Hippocampal formation (tissue), 2 donors: ENCODE data around the gene HAPLN2.
"Not testable (repeated sequence)": the region's sequence is repeated elsewhere in the genome, so short reads cannot be mapped to it uniquely, and the experiment has no call there.

Experiments
- DNase-seq, 2 donors: peaks; one replicate each; lab custom pipeline; 2025; lab: John Stamatoyannopoulos, UW

HAPLN2 gene

DNA sequence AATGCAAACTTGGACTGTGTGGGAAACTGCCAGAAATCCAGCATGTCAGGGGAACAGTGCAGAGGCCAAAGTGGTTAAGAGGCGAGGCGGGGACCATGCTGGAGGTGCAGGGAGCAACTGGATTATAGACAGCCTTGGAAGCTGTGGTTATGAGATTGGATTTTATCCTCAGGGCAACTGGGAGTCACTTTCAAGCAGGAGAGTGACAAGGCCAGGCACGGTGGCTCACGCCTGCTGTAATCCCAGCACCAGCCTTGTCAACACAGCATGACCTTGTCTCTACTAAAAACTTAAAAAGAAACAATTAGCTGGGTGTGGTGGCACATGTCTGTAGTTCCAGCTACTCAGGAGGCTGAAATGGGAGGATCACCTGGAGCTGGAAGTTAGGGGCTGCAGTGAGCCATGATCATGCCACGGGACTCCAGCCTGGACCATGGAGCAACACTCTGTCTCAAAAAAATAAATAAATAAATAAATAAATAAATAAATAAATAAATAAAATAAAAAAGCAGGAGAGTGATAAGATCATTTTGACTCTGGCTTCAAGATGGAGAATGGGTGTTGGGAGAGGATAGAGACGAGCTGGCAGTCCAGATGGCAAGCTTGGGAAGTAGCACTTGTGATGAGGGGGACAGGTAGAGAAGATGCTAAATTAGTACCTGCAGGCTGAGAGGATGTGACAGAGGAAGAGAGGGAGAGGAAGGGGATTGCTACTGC is 3.5 kb downstream of the HAPLN2 start:
- DNase-seq: no peak

DNA sequence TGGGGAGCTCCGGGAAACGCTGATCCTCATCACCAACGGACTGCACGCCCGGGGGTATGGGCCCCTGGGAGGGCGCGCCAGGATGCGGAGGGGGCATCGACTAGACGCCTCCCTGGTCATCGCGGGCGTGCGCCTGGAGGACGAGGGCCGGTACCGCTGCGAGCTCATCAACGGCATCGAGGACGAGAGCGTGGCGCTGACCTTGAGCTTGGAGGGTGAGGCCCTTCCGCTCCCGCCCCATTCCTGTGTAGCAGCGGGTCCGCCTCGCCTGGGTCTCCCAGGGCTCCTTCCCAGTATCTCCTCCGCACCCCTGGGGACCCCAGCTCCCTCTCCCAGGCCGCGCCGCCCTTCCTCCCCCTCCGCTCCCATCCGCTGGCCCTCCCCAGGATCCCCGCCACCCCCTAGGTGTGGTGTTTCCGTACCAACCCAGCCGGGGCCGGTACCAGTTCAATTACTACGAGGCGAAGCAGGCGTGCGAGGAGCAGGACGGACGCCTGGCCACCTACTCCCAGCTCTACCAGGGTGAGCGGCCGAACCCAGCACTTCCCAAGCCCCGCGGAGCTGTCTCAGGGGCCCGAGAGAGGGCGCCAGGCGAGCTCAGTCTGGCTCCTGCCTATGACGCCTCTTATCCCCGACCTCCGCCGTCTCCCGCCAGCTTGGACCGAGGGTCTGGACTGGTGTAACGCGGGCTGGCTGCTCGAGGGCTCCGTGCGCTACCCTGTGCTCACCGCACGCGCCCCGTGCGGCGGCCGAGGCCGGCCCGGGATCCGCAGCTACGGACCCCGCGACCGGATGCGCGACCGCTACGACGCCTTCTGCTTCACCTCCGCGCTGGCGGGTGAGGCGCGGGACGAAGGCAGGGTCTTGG is 5.0 kb downstream of the HAPLN2 start:
- DNase-seq: no peak

DNA sequence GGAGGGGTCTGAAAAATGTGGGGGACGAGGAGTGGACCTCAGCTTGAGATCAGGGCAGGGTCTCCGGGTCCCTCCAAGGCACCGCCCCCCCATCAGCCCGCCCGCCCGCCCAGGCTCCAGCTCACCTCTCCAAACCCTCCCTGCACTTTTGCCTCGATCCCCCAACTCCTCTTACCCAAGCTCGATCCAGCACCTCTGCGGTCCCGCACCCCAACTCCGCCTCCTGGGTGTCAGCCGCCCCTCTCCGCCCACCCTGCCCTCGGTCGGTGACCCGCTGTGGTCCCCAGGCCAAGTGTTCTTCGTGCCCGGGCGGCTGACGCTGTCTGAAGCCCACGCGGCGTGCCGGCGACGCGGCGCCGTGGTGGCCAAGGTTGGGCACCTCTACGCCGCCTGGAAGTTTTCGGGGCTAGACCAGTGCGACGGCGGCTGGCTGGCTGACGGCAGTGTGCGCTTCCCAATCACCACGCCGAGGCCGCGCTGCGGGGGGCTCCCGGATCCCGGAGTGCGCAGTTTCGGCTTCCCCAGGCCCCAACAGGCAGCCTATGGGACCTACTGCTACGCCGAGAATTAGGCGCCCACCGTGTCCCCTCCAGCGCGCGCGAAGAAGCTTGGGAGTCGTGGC is 5.7 kb downstream of the HAPLN2 start:
- DNase-seq: no peak

DNA sequence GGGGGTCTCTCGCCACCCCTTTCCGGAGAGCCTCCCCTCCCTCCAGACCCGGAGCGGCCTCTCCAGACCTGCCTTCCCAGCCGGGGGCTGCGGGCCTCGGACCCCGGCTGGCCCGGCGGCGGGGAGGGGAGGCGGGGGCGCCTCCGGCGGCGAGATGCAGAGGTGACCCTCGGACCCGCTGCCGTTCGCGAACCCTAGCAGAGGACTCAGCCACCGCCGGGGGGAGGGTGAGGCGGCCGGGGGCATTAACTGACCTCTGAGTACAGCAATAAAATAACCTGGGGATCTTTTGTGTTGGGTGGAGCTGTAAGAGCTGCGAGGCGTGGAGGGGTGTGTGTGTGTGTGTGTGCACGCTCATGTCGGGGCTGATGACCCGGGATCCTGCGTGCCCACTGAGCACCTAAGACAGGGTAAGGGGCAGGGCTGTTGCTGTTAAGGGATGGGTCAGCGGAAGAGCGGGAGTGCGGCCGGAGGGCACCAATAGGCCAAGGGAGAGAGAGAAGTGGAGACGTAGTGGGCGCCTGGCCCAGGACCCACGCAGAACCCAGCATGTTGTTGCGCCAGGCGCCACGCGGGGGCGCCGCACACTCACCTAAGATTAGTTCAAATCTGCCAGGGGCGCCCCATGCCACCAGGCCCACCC is 6.3 kb downstream of the HAPLN2 start:
- DNase-seq: peak; percentile 24 to 51

DNA sequence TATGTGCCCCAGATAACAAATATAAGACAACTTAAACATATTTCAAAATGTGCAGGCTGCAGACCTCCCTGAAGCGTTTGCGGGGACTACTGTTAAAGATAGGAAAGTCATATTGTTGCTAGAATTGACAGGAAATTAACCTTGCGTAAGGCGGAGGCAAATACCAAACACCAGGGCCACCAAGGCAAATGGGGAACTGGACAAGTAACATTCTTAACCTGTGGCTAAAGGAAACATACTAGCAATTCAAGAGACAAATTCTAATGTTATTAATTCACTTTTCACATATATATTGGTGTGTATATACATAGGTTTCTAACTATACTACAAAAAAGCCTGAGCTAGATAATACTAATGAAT is 6.8 kb downstream of the HAPLN2 start:
- DNase-seq: no peak

DNA sequence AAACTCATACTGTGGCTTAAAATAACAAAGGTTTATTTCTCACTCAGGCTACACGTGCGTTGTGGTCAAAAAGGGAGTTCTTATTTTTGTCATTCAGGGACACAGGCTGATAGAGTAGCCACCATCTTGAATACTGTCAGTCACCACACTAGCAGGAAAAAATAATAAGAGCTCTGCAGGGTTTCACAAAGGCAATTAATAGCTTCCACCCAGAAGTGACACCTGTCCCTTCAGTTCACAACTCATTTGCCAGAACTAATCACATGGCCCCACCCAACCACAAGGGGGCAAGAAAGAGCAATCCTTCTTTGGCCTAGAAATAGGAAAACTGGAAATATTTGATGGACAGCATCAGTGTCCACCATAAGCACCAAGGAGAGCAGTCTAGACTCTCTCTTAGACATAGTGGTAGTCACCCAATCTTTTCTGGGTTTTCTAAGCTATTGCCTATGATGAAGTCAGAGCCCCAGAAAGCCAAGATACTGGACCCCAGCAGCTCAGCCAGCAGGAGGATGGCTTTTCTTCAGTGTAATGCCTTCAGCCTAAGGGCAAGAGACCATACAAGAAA is 8.2 kb downstream of the HAPLN2 start:
- peak in 1 of 2 donors; percentile 18 for DNase-seq

DNA sequence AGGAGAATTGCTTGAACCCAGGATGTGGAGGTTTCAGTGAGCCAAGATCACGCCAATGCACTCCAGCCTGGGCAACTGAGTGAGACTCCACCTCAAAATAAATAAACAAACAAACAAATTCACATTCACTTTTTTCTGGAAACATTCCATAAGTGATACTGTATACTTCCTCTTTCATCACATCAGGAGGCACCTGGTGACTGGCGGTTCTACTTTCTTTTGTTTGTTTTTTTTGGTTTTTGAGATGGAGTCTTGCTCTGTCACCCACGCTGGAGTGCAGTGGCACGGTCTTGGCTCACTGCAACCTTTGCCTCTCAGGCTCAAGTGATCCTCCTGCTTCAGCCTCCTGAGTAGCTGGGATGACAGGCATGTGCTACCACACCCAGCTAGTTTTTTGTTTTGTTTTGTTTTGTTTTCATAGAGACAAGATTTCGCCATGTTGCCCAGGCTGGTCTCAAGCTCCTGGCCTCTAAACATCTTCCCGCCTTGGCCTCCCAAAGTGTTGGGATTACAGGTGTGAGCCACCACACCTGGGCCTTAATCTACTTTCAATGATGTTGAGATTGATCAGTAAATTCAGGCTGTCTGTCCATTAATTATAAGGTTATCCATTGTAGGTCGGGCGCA is 10.7 kb downstream of the HAPLN2 start:
- no peak for DNase-seq

DNA sequence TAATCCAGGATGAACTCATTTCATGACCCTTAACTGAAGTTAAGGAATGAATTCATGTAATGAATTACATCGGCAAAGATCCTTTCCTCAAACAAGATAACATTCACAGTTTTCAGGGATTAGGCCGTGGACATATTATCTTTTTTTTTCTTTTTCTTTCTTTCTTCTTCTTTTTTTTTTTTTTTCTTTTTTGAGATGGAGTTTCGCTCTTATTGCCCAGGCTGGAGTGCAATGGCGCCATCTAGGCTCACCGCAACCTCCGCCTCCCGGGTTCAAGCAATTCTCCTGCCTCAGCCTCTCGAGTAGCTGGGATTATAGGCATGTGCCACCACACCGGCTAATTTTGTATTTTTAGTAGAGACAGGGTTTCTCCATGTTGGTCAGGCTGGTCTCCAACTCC is 11.9 kb downstream of the HAPLN2 start:
- not testable (repeated sequence) for DNase-seq

DNA sequence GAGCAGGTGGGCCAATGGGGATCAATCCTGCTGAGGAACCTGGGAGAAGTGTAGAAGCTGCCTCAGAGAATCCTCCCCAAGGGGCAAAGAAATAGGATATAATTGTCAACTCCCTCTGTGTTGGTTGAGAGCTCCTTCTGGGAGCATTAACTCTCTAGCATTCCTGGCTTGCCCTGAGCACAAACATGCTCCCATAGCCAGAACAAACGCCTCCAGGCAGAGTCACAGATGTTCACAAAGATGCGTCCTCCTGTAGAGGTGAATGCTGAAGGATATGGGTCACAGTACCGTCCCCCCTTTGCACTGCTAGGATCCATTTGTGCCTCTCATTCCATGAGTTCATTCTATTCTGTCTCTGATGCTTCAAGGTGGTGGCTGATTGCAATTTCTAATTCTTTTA is 13.1 kb downstream of the HAPLN2 start:
- no peak for DNase-seq

DNA sequence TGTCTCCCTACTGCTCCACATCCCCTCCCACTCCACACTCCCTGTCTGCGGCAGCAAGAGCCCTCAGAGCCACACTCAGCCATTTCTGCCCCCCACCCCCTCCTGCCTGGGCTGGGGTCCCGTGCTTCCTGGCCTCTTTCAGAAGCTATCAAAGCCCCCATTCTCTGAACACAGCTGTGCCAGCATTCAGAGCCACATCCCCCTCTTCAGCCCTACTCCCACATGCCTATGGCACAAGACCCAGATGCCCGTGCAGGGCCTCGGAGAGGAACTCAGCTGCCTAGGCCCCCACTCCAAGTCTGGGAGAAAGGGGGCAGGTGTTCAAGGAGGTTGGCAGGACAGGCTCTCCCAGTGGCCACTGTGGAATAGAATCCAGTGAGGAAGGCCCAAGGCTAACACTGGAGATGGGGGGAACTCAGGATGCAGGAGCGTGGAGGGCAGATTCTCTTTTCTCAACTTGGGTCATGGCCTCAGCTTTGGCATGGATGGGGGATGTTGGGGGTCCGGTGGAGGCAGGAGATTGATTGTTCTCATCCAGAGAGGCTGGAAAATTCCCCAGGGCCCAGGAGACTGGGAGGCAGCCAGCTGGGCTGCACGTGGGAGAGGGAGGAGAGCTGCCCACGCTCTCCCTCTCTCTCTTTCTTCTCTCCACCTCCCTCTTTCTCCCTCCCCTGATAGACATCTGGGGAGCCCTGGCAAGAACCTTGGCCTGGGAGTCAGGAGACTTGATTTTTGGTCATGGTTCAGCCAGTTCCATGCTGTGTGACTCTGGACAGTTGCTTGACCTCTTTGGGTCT is 19.2 kb downstream of the HAPLN2 start:
- DNase-seq: peak; percentile 19 to 26

DNA sequence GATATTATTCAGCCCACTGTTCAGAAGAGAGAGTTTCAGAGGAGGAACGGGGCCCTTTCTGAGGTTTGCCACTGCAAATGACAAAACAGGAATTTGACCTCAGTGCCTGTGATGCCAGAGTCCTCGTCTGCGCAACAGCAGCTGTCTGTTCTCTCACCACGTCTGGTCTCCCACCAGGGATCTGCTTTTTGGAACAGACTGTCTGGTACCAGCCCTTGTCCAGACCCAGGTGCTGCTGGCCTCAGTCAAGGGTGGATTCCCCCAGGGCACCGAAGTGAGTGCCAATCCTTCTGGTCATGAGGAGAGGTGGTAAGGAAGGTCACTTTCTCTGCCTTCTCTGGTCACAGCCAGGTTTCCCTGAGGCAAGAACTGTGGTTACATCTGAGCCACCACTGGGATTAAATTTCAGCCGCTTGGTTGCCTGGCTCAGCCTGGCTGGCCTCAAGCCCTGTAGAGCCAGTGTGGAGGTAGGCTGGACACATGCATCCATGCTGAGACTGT is 20.4 kb downstream of the HAPLN2 start:
- no peak for DNase-seq

DNA sequence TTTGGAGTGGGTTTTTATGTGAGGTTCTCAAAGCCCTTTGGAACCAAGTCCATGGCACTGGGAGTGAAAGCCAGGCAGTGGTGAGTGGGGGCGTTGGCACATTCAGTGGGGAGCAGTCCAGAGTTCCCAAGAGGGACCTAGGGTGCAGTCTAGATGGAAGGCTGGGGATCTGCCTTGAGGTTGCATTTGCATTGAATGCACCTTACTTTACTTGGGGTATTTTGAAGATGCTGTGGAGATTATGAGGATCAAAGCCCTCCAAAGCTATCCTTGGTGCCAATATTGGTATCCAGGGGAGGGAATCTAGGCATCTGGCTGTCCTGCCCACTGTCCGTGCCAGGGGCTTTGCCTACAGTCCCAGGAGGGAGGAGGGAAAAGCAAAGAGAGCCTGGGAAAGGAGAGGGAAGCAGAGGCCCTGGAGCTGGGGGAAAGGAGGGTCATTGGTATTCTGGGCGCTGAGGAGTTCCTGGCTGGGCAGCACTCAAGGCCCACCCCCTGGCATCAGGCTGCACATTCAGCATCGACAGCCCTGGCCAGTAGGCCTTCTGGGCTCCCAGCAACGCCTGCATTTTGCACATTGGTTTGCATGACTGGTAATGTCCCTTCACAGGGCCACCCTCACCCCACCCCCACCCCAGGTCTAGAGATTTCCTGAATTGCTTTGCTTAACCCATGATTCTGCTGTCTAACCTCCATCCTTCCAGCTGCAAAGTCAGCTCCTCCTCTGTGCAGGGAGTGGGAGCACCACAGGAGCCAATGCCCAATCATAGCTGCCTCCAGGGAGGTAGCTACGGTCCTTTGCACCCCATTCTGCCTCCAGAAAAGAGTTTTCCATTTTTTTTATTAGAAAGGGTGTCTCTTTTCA is 21.9 kb downstream of the HAPLN2 start:
- DNase-seq: peak; percentile 52 to 69

DNA sequence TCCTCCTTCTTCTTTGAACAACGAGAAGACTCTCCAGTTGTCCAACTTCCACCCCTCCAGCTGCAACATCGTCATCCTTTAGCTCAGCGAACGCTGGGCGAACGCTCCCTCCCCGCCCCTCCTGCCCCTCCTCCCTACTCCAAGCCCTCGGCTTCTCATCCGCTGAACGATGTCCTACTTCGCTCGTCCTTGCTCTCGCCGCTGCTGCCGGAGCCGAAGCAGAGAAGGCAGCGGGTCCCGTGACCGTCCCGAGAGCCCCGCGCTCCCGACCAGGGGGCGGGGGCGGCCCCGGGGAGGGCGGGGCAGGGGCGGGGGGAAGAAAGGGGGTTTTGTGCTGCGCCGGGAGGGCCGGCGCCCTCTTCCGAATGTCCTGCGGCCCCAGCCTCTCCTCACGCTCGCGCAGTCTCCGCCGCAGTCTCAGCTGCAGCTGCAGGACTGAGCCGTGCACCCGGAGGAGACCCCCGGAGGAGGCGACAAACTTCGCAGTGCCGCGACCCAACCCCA is 22.6 kb downstream of the HAPLN2 start, which contains the start of gene BCAN:
Gene BCAN, plus strand, starts transcription at position 357 of the 504 bp plus-strand sequence. CDS start 3,938 bp downstream, outside the sequence.
- peak; percentile 63 to 65 for DNase-seq

DNA sequence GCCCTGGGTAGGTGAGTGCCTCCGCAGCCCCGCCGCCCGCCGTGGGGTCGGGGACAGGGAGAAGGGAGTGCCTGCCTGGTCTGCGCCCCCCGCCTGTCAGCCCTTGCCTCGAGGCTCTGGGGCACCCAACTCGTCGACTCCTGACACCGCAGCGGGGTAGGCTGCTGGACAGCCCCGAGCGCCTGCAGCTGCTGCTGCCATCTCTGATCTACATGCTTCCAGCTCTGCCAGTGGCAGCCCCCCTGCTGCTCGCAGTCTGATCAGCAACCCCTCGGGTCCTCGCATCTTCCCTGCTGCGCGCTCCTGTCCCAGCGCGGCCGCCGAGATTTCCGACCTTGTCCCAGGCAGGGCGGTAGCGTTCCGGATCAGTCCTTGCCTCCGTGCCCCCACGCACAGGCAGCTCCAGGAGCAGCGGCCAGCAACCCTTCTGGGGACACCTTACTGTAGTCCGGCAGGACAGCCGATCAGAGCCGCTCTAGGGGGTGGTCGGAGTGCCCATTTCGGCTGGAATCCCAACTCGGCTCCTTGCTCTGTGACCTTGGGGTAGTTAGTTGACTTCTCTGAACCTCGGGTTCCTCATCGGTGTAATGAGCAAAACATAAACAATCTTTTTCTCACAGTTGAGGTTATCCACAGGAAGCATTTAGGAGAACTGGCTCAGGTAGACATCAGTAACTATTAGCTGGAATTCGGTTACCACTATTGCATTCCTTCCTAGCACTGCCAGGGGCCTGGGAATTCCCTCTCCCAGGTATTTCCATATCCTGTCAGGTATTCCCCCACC is 23.2 kb downstream of the HAPLN2 start:
- no peak for DNase-seq

DNA sequence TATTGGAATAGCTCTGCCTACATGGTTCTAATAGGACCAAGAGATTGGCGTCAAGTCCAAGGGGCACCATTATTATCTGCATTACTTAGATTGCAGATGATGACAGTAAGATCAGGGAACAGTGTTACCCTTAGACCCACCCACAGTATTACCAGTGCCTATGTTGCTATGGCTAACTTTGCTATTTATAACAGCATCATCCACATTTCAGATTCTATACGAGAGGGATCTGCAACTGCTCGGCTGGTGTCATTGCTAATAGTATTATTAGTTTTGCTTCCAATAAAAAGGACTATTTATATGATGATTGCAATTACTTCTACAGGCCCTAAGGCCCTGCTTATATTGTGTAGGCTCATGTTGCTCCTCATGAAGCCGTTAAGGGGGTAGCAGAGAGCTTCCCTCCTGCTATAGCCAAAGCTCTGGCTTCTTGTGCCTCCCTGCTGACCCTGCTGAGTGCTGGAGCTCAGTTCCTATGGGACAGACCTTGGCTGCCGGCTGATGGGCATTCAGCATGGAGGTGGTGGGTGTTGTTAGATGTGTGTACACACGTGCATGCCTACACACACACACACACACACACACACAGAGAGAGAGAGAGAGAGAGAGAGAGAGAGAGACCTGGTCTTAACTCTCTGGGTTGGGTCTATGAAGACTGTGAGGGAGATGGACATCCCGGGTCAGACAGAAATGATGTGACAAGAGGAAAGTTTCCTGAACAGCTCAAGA is 24.0 kb downstream of the HAPLN2 start:
- DNase-seq: no peak

DNA sequence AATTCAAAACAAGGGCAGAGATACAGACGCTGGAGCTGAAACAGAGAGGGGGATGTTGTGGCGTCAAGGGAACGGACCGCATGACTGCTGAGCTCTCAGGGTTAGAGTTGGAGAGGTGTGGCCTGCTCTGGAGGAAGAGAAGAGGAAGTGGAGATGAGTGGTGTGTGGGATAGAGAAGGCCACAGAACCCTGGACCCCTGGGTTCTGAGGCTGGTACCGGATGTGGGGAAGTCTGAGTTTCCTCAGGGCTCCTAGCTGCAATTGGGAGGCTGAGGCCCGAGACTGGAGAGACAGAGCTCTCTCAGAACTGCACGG is 24.5 kb downstream of the HAPLN2 start:
- DNase-seq: no peak

DNA sequence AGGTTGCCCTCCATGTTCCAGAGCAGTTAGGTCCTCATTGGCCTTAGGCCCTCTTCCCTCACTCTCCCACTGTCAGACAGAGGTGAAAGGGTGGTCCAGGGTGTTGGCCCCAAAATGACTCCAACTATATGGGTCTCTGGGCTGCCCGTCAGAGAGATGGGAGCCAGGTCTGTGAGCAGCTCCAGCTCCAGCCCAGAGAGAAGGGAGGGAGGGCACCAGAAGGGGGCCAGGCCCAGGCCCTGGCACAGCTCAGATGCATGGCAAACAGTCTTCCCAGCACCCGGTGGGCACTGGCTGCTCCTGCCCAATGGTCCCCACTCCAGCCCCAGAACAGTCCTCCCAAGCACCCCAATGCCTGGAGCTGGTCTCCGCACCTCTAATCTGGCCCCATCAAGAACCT is 24.9 kb downstream of the HAPLN2 start:
- no peak for DNase-seq

DNA sequence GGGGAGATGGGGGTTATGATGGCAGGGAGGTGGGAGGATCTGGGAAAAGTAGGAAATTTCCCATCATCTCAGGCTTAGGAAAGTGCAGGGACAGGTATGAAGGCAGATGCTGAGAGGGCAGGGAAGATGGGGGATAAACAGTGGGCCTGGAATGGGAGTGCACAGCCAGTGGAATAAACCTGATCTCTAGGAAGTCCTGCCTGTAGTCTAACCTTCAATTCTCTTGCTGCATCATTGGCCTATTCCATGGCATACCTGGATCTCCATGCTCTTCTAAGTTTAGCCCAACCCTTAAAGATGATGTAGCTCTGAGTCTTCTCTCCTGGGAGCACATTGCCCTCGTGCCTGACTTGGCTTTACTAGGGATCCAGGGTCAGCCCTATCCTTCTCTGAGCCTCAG is 25.4 kb downstream of the HAPLN2 start:
- no peak for DNase-seq
